ENCODE data around the gene CPNE5. TPM values are rescaled to one million over a fixed set of nuclear protein-coding genes. Genes with fewer than 3 reads are reported as not detected.

Gene CPNE5
- polyA plus RNA-seq, 2 of the 4 experiments (the other 2 are of a cell fraction): 0.03 to 0.13 TPM

GRCh38 chr6:36885461-36886401 is 46.5 kb upstream of the CPNE5 start, which contains the start of gene C6orf89 (continued):
- TF ChIP-seq, protein P1, sequence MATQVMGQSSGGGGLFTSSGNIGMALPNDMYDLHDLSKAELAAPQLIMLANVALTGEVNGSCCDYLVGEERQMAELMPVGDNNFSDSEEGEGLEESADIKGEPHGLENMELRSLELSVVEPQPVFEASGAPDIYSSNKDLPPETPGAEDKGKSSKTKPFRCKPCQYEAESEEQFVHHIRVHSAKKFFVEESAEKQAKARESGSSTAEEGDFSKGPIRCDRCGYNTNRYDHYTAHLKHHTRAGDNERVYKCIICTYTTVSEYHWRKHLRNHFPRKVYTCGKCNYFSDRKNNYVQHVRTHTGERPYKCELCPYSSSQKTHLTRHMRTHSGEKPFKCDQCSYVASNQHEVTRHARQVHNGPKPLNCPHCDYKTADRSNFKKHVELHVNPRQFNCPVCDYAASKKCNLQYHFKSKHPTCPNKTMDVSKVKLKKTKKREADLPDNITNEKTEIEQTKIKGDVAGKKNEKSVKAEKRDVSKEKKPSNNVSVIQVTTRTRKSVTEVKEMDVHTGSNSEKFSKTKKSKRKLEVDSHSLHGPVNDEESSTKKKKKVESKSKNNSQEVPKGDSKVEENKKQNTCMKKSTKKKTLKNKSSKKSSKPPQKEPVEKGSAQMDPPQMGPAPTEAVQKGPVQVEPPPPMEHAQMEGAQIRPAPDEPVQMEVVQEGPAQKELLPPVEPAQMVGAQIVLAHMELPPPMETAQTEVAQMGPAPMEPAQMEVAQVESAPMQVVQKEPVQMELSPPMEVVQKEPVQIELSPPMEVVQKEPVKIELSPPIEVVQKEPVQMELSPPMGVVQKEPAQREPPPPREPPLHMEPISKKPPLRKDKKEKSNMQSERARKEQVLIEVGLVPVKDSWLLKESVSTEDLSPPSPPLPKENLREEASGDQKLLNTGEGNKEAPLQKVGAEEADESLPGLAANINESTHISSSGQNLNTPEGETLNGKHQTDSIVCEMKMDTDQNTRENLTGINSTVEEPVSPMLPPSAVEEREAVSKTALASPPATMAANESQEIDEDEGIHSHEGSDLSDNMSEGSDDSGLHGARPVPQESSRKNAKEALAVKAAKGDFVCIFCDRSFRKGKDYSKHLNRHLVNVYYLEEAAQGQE (IDR thresholded peaks at IDR 0.05): peak; percentile 90
- no peak for TF ChIP-seq RCOR1 (IDR thresholded peaks at IDR 0.05; ENCODE audit: low read depth, low read length)
- TF ChIP-seq, protein P2, sequence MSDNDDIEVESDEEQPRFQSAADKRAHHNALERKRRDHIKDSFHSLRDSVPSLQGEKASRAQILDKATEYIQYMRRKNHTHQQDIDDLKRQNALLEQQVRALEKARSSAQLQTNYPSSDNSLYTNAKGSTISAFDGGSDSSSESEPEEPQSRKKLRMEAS (IDR thresholded peaks at IDR 0.05): peak; percentile 73
- TF ChIP-seq MYC (IDR thresholded peaks at IDR 0.05; ENCODE audit: borderline replicate concordance, low read length): no peak
- no peak for TF ChIP-seq KDM1A (IDR thresholded peaks at IDR 0.05; ENCODE audit: low read depth)
- no peak for TF ChIP-seq EHF (CRISPR knock-in tag; IDR thresholded peaks at IDR 0.05)
- peak; percentile 63 for TF ChIP-seq POLR2A (IDR thresholded peaks at IDR 0.05; ENCODE audit: low read length)
- TF ChIP-seq CHD2 (IDR thresholded peaks at IDR 0.05; ENCODE audit: low read length, partially characterized antibody): peak; percentile 95
- TF ChIP-seq CBX8 (IDR thresholded peaks at IDR 0.05): no peak
- no peak for TF ChIP-seq ELK1 (IDR thresholded peaks at IDR 0.05; ENCODE audit: low read depth, low read length)
- no peak for TF ChIP-seq ZSCAN20 (CRISPR knock-in tag; IDR thresholded peaks at IDR 0.05)
- no peak for TF ChIP-seq FOSL2 (IDR thresholded peaks at IDR 0.05)
- no peak for TF ChIP-seq FOSL2 (CRISPR knock-in tag; IDR thresholded peaks at IDR 0.05)
- TF ChIP-seq TFCP2L1 (CRISPR knock-in tag; IDR thresholded peaks at IDR 0.05): no peak
- no peak for TF ChIP-seq KDM5A (IDR thresholded peaks at IDR 0.05)
- no peak for TF ChIP-seq MAFK (IDR thresholded peaks at IDR 0.05; ENCODE audit: partially characterized antibody)
- no peak for TF ChIP-seq HMGXB4 (CRISPR knock-in tag; IDR thresholded peaks at IDR 0.05; ENCODE audit: borderline replicate concordance)
- TF ChIP-seq, protein P3, sequence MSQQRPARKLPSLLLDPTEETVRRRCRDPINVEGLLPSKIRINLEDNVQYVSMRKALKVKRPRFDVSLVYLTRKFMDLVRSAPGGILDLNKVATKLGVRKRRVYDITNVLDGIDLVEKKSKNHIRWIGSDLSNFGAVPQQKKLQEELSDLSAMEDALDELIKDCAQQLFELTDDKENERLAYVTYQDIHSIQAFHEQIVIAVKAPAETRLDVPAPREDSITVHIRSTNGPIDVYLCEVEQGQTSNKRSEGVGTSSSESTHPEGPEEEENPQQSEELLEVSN (IDR thresholded peaks at IDR 0.05; ENCODE audit: borderline replicate concordance, low read depth): 0 out of 2 replicates have a peak, but pooled peaks have one; percentile 40
- TF ChIP-seq ZNF302 (CRISPR knock-in tag; IDR thresholded peaks at IDR 0.05): no peak
- TF ChIP-seq NFE2L2 (conservative IDR thresholded peaks at IDR 0.05; ENCODE audit: low read length): no peak
- no peak for TF ChIP-seq HES2 (IDR thresholded peaks at IDR 0.05)
- TF ChIP-seq RNF2 (IDR thresholded peaks at IDR 0.05; ENCODE audit: borderline replicate concordance, low read depth): no peak
- TF ChIP-seq GATA3 (IDR thresholded peaks at IDR 0.05; ENCODE audit: borderline replicate concordance): peak; percentile 40; the same call in 1 of the 2 replicates
